Measurements from ENCODE around the gene MROH2B.

Gene MROH2B

DNA sequence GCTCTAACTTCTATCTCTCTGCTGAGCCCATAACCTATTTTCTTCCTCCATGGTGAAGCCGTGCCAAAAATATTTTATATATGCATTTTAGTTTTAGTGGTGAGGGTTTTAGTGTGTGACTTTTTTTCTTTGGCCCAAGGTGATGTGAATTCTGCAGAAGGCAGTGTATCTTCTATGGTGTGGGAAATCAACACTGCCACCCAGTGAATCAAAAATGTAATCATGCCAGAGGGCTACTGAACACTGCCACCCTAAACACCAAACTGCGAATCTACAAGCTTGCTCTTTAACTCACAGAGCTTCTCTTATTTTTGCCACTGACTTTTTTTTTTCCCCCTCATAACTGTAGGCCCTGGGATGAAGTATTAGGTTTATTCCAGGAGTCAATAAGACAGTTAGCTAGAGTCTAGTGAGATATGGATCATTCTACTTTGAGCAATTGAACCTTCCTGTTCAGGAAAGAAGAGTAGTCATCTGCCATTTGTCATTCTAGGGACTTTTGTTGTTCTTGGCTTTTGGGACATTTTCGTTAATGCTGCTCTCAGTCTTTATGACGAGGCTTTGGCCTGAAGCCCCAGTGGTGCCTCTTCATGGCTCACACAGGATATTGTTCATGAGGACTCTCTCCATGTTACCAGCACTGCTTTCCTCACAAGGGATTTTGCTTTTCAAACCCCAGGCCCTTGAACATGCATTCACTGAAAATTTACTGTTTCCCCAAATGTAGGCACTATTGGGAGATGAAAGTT, 108.8 kb downstream of the MROH2B start:
- DNase-seq: no peak

- DNase-seq: no peak
Measured at GRCh38 chr5:40960037-40960436, 111.1 kb downstream of the MROH2B start.

- DNase-seq: no peak
Measured at GRCh38 chr5:40958811-40959210, 112.3 kb downstream of the MROH2B start.

DNA sequence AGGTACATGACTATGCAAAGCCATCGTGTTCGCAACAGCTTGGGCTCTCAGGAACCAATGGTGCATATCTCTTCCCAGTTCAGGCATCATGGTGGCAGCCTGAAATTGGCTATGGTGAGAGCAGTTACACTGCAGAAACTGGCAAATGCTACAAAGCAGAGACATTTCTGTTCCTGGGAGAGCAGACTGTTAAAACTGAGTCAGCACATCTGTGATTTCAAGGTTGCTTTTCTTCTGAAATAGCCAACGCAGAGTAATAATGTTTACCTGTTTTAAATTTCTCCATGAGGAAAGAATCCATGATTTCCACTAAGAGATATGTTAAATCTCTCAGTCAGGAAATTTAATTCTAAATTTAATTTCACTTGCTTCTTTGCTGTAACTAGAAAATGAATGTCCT, 114.1 kb downstream of the MROH2B start:
- DNase-seq: no peak

DNA sequence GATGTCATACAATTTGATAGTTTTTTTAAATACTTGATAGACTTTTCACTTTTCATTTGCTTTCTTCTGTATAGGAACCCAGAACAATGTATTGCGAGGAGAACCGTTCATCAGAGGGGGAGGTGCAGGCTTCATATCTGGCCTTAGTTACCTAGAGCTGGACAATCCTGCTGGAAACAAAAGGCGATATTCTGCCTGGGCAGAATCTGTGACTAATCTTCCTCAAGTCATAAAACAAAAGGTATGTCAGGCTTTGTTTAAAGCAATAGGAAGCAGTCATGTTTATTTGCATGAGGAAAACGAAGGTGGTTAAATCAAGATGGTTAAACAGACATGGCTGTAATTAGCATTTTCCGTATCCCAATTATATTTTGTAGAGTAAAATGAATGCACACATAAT, 115.8 kb downstream of the MROH2B start:
- DNase-seq: no peak

All from kidney glomerular epithelial cell (primary cell).